HG03442 (cell line): ENCODE results near the gene SPPL2C.

Experiments
- ATAC-seq: cut with Tn5 transposase; IDR thresholded peaks from one replicate; pipeline ENCODE4 v1.9.1; 2021; ENCODE audit warnings: mild to moderate bottlenecking, moderate library complexity; ENCODE audit not compliant: unreplicated experiment

SPPL2C gene

DNA sequence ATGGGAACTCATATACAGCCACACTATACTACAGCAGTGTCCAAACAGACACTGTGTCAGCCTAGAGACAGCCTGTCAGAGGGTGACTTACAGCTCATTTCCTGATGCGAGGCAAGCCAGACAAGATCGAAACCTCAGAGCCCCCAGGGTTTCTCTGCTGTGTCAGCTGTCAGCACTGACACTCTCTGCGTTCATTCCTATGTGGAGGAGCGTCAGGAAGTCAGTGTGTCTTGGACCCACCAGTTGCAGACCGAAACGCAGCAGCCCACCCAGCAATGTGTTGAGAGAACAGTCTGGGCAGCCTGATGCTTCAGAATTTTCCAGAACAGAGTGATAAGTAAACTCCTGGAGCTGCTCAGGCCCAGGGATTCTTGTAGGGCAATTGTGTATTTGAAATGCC is 29.0 kb downstream of the SPPL2C start:
- ATAC-seq: no peak

DNA sequence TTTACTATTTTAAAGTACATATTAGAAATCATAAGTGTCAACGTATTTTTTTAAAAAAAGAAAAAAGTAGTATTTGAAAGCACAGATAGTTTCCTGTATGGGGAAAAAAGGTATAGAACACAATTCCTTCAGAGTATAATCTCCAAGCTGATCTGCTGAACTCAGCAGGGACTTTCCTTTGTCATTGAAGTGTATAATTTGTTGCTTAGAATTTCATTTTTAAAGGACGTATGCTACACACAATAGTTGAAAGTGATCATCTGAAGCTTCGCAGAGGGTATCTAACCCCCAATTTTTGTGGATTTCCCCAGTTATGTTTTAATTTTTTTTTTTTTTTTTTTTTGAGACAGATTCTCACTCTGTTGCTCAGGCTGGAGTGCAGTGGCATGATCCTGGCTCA is 29.5 kb downstream of the SPPL2C start:
- no peak for ATAC-seq

DNA sequence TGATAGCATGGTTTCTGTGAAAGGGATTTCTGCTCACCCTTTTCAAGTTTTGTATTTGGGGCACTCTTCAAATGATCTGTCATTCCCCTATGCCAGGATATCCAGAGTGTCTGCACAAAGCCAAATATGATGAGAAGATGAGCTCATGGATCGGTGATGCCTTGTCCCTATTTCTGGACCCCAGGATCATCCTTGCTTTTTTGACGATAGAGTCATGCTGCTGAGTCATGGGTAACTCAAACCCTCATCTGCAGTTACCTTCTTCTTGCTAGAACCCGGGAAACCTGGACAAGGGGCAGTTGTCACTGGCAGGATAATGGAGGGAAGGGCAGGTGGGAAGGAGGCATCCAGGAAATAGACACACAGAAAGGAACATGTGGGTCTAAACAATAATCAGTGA is 31.9 kb downstream of the SPPL2C start:
- ATAC-seq: no peak

DNA sequence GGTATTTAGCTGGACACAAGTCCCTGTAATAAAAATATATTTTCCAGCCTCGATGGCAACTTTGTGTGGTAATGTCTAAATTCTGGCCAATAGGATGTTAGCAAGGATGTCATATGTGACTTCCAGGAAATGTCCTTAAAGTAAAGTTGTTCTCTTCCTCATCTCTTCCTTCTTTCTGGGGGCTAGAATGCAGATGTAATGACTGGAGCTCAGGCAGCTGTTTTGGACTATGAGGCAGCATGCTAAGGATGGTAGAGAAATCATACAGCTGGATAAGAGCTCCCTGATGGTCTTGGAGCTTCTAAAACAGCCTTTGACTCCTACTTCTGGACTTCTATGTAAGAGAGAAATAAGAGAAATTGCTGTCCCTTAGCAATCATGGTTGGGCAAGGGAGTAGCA is 32.8 kb downstream of the SPPL2C start:
- ATAC-seq: no peak

DNA sequence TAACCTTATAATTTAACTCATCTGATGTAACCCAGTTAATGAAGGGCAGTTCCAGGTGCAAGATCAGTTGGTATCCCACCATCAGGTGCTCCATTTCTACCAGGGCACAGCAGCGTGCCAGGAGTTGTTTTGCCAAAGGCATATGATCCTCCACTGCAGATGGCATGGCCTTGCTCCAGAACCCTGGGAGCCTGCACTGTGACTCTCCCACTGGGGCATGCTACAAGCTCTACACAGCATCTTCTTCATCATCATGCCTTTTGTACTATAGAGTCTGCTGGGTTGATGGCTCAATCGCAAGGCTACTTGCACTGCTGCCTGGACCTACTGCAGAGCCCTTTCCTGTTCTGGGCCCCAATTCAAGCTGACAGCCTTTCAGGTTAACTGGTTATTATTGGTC is 38.4 kb downstream of the SPPL2C start:
- no peak for ATAC-seq

DNA sequence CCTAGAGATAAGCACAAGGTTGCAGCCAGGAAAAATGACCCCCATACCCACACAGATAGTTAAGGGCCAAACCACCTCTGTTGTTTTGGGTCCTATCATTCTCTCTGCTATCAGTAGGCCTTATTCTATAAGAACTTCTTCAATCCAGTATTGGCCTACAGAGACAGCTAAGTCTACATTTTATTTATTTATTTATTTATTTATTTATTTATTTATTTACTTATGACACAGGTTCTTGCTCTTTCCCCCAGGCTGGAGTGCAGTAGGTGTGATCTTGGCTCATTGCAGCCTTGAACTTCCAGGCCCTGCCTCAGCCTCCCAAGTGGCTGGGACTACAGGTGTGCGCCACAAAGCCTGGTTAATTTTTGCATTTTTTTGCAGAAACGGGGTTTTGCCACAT is 42.2 kb downstream of the SPPL2C start:
- ATAC-seq: no peak

DNA sequence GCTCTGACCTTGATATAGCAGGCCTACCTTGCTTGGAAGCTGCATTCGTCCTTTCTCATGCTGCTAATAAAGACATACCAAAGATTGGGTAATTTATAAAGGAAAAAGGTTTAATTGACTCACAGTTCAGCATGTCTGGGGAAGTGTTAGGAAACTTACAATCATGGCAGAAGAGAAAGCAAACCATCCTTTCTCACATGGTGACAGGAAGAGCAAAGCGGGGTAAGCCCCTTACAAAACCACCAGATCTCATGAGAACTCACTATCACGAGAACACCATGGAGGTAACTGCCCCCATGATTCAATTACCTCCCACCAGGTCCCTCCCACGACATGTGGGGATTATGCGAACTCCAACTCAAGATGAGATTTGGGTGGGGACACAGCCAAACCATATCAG is 43.7 kb downstream of the SPPL2C start:
- ATAC-seq: no peak

DNA sequence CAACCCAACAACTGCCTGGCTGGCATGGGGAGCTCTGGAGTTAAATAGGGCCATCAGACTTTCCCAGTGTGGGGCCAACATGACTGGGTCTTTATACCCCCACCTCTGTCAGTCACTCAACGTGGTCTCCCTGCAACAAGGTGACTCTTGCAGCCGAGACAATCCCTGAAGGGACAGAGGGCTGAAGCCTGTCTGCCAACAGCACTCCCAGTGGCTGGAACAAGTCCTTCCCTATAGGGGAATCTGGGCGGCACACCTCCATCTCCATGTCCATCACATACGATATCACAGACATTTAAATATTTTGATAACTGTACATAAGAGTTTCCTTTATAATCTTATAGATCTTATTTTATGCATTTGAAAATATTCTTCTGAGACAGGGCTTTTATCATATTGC is 44.9 kb downstream of the SPPL2C start:
- no peak for ATAC-seq

DNA sequence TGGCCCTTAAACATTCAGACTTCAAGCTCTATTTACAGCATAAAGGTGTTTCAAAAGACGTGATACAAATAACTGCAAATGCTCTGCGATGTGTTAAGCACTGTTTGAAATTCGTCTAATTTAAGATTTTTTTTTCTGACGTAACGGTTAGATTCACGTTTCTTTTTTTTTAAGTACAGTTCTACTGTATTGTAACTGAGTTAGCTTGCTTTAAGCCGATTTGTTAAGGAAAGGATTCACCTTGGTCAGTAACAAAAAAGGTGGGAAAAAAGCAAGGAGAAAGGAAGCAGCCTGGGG is 49.0 kb downstream of the SPPL2C start:
- no peak for ATAC-seq

DNA sequence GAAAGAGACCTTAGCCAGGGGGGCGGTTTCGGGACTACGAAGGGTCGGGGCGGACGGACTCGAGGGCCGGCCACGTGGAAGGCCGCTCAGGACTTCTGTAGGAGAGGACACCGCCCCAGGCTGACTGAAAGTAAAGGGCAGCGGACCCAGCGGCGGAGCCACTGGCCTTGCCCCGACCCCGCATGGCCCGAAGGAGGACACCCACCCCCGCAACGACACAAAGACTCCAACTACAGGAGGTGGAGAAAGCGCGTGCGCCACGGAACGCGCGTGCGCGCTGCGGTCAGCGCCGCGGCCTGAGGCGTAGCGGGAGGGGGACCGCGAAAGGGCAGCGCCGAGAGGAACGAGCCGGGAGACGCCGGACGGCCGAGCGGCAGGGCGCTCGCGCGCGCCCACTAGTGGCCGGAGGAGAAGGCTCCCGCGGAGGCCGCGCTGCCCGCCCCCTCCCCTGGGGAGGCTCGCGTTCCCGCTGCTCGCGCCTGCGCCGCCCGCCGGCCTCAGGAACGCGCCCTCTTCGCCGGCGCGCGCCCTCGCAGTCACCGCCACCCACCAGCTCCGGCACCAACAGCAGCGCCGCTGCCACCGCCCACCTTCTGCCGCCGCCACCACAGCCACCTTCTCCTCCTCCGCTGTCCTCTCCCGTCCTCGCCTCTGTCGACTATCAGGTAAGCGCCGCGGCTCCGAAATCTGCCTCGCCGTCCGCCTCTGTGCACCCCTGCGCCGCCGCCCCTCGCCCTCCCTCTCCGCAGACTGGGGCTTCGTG is 49.5 kb downstream of the SPPL2C start, which contains the start of gene MAPT:
Gene MAPT (plus strand): TSS at position 533 of the 763 bp plus-strand sequence. CDS start 67,784 bp downstream, outside the sequence.
- peak; percentile 73 for ATAC-seq

DNA sequence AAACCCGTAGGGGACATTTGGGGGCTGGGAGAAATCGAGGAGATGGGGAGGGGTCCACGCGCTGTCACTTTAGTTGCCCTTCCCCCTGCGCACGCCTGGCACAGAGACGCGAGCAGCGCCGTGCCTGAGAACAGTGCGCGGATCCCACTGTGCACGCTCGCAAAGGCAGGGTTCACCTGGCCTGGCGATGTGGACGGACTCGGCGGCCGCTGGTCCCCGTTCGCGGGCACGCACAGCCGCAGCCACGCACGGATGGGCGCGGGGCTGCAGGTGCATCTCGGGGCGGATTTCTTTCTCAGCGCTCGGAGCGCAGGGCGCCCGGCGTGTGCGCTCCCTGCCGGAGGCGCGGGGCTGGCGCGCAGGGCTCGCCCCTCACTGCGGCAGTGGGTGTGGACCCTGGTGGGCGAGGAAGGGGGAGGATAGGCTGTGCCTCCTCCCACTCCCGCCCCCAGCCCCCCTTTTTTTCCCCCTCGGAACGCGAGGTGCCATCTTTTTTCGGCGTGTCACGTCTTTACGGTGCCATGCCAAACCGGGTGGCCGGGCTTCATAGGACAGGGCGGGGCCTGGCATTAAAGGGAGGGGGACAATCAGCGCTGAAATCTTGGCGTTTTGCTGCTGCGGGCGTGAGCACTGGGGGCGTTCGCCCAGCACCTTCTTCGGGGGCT is 50.8 kb downstream of the SPPL2C start:
- ATAC-seq: no peak

DNA sequence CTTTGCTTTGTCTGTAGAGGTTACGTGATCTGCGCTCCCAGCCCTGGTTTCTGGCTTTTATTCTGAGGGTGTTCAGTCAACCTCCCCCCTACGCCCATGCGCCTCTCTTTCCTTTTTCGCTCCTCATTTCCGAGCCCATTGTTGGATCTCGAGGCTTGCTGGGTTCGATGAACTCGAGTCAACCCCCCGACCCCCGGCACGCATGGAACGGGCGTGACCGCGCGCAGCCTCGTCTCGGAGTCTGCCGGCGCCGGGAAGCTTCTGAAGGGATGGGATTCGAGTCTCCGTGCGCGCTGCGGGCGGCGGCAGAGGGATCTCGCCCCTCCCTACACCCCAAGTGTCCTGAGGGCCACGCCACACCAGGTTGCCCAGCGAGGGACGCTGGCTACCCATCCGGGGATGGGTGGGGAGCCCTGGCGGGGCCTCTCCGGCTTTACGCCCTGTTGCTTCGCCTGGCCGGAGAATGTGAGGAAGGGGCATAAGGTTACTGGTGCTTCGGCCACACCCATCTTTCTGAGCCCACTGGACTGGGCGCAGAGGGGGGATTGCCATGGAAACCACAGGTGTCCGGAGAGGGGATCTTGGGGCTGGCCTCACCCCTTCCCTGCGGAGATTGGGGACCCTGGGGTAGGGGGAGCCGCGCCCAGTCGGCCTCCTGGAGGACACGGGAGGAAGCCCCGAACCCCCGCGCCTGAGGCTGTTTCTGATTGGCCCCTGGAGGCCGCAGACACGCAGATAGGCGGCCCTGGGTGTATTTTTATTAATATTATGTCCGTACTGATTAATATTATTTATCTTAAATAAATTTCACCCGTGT is 51.5 kb downstream of the SPPL2C start:
- no peak for ATAC-seq
